22Rv1 (cell line): ENCODE results near the gene CLEC11A.

ENCODE experiments used
- CTCF ChIP-seq: fragments of 450-650 bp; IDR thresholded peaks from 2 replicates; pipeline ENCODE4 v1.5.1; 2017; ENCODE audit warnings: mild to moderate bottlenecking
- ZFX ChIP-seq: fragments of 450-650 bp; IDR thresholded peaks from 2 replicates; pipeline ENCODE4 v1.6.1; 2017; ENCODE audit warnings: antibody characterized with exemption, borderline replicate concordance

- TF ChIP-seq CTCF, result no peak
- TF ChIP-seq ZFX, result no peak
These were observed 11.4 kb upstream of the CLEC11A start for GRCh38 chr19:50711805-50712204.
